Stimulated activated CD8-positive, alpha-beta memory T cell treated with anti-CD3 and anti-CD28 coated beads, Interleukin-7, amount 100 ng/mL, for 24 hours (primary cell): ENCODE results near the gene SMC6.

ENCODE experiments used
- DNase-seq: peaks from one replicate; pipeline ENCODE4 v3.0.0-alpha.2; 2020; ENCODE audit warnings: low read depth

SMC6 gene

GRCh38 chr2:17616405-17616804, 137.2 kb downstream of the SMC6 start:
- DNase-seq, result no peak

GRCh38 chr2:17615728-17616351, 137.8 kb downstream of the SMC6 start:
- DNase-seq, result no peak

DNA sequence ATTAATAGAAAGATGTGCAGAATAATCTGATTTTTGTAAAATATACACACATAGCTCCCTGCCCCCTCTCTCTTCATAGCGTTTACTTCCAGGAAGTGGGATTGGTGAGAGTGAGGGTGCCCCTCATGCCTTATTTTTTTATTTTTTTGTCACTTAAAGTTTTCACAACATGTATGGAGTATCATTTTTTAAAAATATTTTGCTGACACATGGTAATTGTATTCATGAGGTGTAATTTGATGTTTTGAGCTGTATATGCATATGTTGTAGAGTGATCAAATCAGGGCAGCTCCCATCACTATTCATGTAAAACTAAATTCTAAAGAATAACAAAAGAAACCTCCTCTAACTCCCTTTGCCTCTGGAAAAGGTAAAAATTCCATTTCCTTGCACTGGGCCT, 138.5 kb downstream of the SMC6 start:
- DNase-seq, result no peak

GRCh38 chr2:17614174-17614930, 139.3 kb downstream of the SMC6 start:
- no peak for DNase-seq
